DOHH2 (cell line): Measurements from ENCODE around the gene PLA2G6.

Source experiments
- CTCF ChIP-seq: fragments of 200-600 bp; sonication (generic); IDR thresholded peaks from one replicate; pipeline ENCODE4 v1.5.1; 2014; ENCODE audit warnings: antibody characterized with exemption, mild to moderate bottlenecking, low read depth, low read length; ENCODE audit not compliant: poor library complexity, severe bottlenecking
- EZH2phosphoT487 ChIP-seq: fragments of 200-600 bp; sonication (generic); IDR thresholded peaks from 2 replicates; pipeline ENCODE4 v1.6.1; 2017; ENCODE audit warnings: borderline replicate concordance, mild to moderate bottlenecking, antibody characterized with exemption, low read length, moderate library complexity, mixed read lengths

GRCh38 chr22:38097058-38097457, 84.6 kb downstream of the PLA2G6 start:
- TF ChIP-seq CTCF: no peak
- TF ChIP-seq EZH2phosphoT487: no peak
